ENCODE measurements around the gene SLC39A3. TPM values are rescaled to one million over a fixed set of nuclear protein-coding genes. Genes with fewer than 3 reads are reported as not detected.

Gene SLC39A3
- total RNA-seq, 1 experiment from 2014 or later = 87.4 TPM

DNA sequence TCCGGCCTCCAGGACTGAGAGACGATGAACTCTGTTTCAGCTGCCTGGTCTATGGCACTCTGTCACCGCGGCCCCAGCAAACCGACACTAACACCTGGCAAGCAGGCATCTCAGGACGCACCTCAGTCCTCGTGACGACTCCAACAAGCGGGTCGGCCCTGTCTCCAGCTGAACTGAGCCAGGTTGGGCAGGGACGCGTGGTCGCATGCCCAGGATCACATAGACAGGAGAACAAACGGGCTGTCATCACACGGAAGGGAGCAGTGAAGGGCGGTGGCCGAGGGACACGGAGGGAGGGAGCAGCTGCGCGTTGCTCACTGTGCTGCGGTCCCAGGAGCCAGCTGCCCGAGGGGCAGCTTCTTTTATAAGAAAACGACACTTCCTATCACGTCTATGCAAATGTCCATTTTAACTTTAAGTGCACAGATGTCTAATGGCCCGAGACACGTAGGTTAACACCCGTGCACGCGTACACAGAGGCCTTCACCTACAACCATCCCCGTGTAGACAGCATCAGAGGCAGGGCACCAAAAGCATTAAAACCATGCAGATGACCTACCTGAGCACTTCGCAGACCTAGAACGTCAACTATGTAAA is 34.4 kb upstream of the SLC39A3 start:
- Histone ChIP-seq H3K36me3 (ENCODE audit: low read depth, low read length) (no peaks in the 10 kb centered on the region), H3K9me2 (replicated peaks; ENCODE audit: low read length) (no peaks in the 10 kb centered on the region), H3K9ac (ENCODE audit: low read length) (no peak overlapping the region), H4K20me1 (ENCODE audit: low read length) (peaks cover 13% of the 10 kb centered on the region; the same call in 1 of the 2 replicates), H3K4me1 (ENCODE audit: insufficient read depth, low read length) (no peaks in the 10 kb centered on the region), H3F3A (ENCODE audit: low read length, unreplicated experiment) (no peaks in the 10 kb centered on the region), H3K4me3 (ENCODE audit: low read length) (no peak overlapping the region), H3K79me2 (ENCODE audit: low read length) (peaks cover 81% of the 10 kb centered on the region), H3K27me3 (ENCODE audit: low read length) (no peaks in the 10 kb centered on the region), H3K4me2 (ENCODE audit: low read length) (no peak overlapping the region), H3K27ac (ENCODE audit: low read length) (no peak overlapping the region), H3K9me3 (ENCODE audit: low read length) (no peaks in the 10 kb centered on the region), H2AFZ (ENCODE audit: low read length) (no peak overlapping the region)
- POLR2A ChIA-PET (ENCODE audit: unreplicated experiment) = no interaction called here
- intact Hi-C loops (cut with micrococcal nuclease) = no loop called here
- ATAC-seq (no peak), DNase-seq (no peak)
- CTCF ChIA-PET = no interaction called here
- BruUV-seq (replicated peaks) = no TSS peak
- TF ChIP-seq EZH2 (IDR thresholded peaks at IDR 0.05; ENCODE audit: low read length, unreplicated experiment) = no peak
- TF ChIP-seq EZH2phosphoT487 (IDR thresholded peaks at IDR 0.05; ENCODE audit: borderline replicate concordance, low read length) = no peak
- TF ChIP-seq, protein P1, sequence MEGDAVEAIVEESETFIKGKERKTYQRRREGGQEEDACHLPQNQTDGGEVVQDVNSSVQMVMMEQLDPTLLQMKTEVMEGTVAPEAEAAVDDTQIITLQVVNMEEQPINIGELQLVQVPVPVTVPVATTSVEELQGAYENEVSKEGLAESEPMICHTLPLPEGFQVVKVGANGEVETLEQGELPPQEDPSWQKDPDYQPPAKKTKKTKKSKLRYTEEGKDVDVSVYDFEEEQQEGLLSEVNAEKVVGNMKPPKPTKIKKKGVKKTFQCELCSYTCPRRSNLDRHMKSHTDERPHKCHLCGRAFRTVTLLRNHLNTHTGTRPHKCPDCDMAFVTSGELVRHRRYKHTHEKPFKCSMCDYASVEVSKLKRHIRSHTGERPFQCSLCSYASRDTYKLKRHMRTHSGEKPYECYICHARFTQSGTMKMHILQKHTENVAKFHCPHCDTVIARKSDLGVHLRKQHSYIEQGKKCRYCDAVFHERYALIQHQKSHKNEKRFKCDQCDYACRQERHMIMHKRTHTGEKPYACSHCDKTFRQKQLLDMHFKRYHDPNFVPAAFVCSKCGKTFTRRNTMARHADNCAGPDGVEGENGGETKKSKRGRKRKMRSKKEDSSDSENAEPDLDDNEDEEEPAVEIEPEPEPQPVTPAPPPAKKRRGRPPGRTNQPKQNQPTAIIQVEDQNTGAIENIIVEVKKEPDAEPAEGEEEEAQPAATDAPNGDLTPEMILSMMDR (conservative IDR thresholded peaks at IDR 0.05; ENCODE audit: low read depth, low read length) = no peak

DNA sequence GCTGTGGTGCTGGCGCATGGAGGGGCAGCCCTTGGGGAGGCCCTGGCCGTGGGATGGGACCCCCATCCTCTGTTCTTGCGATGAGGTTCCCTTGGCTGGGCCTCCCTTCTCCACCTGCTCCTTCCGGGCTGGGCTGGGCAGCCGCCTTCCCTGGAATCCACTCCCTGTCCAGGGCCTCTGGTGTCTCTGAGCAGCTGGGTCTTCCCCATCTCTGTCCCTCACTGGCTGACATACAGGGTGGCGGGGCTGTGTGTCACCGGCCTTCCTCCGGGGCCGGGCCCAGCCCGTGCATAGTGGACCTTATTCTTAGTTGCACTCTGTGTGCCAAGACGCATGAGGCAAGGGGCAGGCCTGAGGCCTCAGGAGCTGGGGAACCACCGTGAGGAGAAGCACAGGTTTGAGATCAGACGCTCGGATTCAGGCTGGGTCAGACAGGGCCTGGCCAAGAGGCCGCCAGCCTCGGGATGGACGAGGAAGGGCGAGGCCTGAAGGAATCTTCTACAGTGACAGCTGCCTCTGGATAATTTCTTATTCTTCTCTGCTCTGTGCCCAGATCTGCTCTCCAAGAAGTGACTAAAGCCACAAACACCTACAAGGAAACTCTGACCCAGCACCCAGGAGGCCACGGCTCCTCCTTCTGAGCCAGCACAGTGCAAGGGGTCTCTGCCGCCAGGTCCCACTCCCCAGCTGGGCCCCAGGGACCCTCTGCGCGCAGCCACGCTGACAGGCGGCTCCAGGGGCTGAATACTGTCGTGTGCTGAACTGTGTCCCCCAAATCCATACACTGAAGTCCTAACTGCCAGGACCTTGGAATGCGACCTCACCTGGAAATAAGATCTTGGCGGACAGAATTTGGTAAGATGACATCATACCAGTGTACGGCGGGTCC is 32.2 kb upstream of the SLC39A3 start:
- Histone ChIP-seq H3K36me3 (ENCODE audit: low read depth, low read length) (no peaks in the 10 kb centered on the region), H4K20me1 (ENCODE audit: low read length) (peaks cover 13% of the 10 kb centered on the region; the same call in 1 of the 2 replicates), H3K4me2 (ENCODE audit: low read length) (no peak overlapping the region), H3K27me3 (ENCODE audit: low read length) (no peaks in the 10 kb centered on the region), H3K4me3 (ENCODE audit: low read length) (no peak overlapping the region), H3K79me2 (ENCODE audit: low read length) (peaks cover 59% of the 10 kb centered on the region), H3K9ac (ENCODE audit: low read length) (no peak overlapping the region), H3K27ac (ENCODE audit: low read length) (no peak overlapping the region), H2AFZ (ENCODE audit: low read length) (no peak overlapping the region), H3F3A (ENCODE audit: low read length, unreplicated experiment) (no peaks in the 10 kb centered on the region), H3K9me3 (ENCODE audit: low read length) (no peaks in the 10 kb centered on the region), H3K9me2 (replicated peaks; ENCODE audit: low read length) (no peaks in the 10 kb centered on the region), H3K4me1 (ENCODE audit: insufficient read depth, low read length) (no peaks in the 10 kb centered on the region)
- TF ChIP-seq EZH2phosphoT487 (IDR thresholded peaks at IDR 0.05; ENCODE audit: borderline replicate concordance, low read length) = no peak
- TF ChIP-seq, protein P1 (conservative IDR thresholded peaks at IDR 0.05; ENCODE audit: low read depth, low read length) = no peak
- no peak for TF ChIP-seq EZH2 (IDR thresholded peaks at IDR 0.05; ENCODE audit: low read length, unreplicated experiment)
- intact Hi-C loops (cut with micrococcal nuclease) = no loop called here
- BruUV-seq (replicated peaks) = no TSS peak
- POLR2A ChIA-PET (ENCODE audit: unreplicated experiment) = no interaction called here
- CTCF ChIA-PET = no interaction called here
- DNase-seq (no peak), ATAC-seq (no peak)
